ENCODE results near the gene DDX56. TPM values are rescaled to one million over a fixed set of nuclear protein-coding genes. Genes with fewer than 3 reads are reported as not detected.
A peak's percentile ranks its signal among the peaks of the same experiment; 100 is the strongest.

DDX56 gene
- total and polyA plus RNA-seq, 2 of the 4 experiments (the other 2 are of a cell fraction), result 59.4 to 67.7 TPM

DNA sequence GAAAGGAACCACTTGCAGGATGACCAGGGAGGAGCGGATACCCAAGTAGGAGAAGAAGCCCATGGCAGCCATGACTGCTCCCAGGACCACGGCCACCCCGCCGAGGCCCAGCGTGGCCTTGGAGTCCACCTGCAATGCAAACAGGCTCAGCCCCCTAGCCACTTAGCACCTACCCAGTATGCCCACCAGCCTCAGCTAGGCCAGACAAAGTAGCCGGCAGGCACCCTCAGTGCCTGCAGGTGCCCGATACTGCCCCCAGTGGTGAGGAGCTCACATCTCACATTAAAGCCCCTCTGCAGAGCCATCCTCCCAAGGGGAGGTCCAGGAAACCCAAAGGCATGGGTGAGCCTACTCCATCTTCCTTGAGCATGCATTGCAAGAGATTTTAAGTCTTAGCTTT is 39.2 kb downstream of the DDX56 start:
- Histone ChIP-seq H2BK5ac (ENCODE audit: low read depth, low read length, poor library complexity, severe bottlenecking) (no peak overlapping the region), H3K9ac (ENCODE audit: low read depth, low read length) (no peak overlapping the region), H3K23ac (ENCODE audit: low read depth, low read length) (no peak overlapping the region), H2BK20ac (ENCODE audit: low read depth, low read length) (no peak overlapping the region; the same call in 1 of the 2 replicates), H4K20me1 (ENCODE audit: insufficient read depth, low read length) (no peaks in the 10 kb centered on the region), H2BK15ac (ENCODE audit: low read depth, low read length) (no peak overlapping the region), H2BK120ac (ENCODE audit: low read depth, low read length) (no peak overlapping the region), H3K27ac (ENCODE audit: insufficient read depth, low read length) (peak overlapping the region; percentile 40; the same call in 1 of the 2 replicates), H3K9me3 (ENCODE audit: control insufficient read depth, insufficient read depth, low read length) (no peaks in the 10 kb centered on the region), H3K27me3 (ENCODE audit: control insufficient read depth, insufficient read depth, low read length) (no peaks in the 10 kb centered on the region), H3K18ac (ENCODE audit: low read depth, low read length) (no peak overlapping the region; the same call in 1 of the 2 replicates), H4K91ac (ENCODE audit: insufficient read depth, low read depth, low read length) (no peak overlapping the region; the same call in 1 of the 2 replicates), H3K9me1 (ENCODE audit: insufficient read depth, low read length) (peaks cover 16% of the 10 kb centered on the region), H2AFZ (replicated peaks; ENCODE audit: low read length, poor library complexity) (peak overlapping the region; percentile 0), H3K4me3 (ENCODE audit: insufficient read depth, low read depth, low read length) (no peak overlapping the region), H3K14ac (replicated peaks; ENCODE audit: low read depth, low read length) (no peak overlapping the region), H4K5ac (ENCODE audit: low read depth, low read length) (peak overlapping the region; percentile 4; the same call in 1 of the 2 replicates), H2AK5ac (ENCODE audit: low read depth, low read length) (no peak overlapping the region), H3K36me3 (ENCODE audit: control insufficient read depth, insufficient read depth, low read length) (no peaks in the 10 kb centered on the region), H3K56ac (ENCODE audit: extremely low read depth, insufficient read depth, low read length) (no peak overlapping the region), H2AK9ac (replicated peaks; ENCODE audit: low read depth, low read length, poor library complexity) (no peak overlapping the region), H4K8ac (ENCODE audit: low read depth in 2 of 2, low read length in 2 of 2) (peak overlapping the region in 1 of 2 experiments; percentile 8; a peak in 1 of 4 replicates), H3K4me1 (ENCODE audit: control insufficient read depth, insufficient read depth, low read length) (peaks cover 16% of the 10 kb centered on the region), H3K79me1 (ENCODE audit: low read depth in 1 of 2, low read length in 2 of 2) (no peaks in the 10 kb centered on the region), H3K4me2 (ENCODE audit: low read depth, low read length) (peak overlapping the region; percentile 68), H3K4ac (ENCODE audit: low read depth, low read length) (no peak overlapping the region)
- WGBS, 2 experiments (ENCODE audit: extremely low coverage in 2 of 2, insufficient read length in 1 of 2), result 47% methylated on average over 5 of the region's 7 CpGs; no CpG with 5 or more reads in 1 of the 2 experiments
- DNase-seq (no peak), ATAC-seq (ENCODE audit: low read depth) (peak; percentile 36; the same call in 1 of the 2 replicates)
- ChIA-PET POLR2A (ENCODE audit: unreplicated experiment) (no interaction called here), CTCF (interaction anchor here (0.5 to 1.5 kb wide), 5 partner anchors 8 to 23 kb away, joined by 3 to 4 read pairs (median 4); no protein-coding TSS in a partner anchor)
- in situ Hi-C loops (cut with MboI; ENCODE audit: low sequenced_read_pairs) (no loop called here), intact Hi-C loops (cut with micrococcal nuclease) (no loop called here), dilution Hi-C loops (cut with HindIII; ENCODE audit: low sequenced_read_pairs, unreplicated experiment) (no loop called here)
- TF ChIP-seq RAD21 (IDR thresholded peaks at IDR 0.05; ENCODE audit: low read length) (peak; percentile 23; the same call in 1 of the 2 replicates), NFE2L2 (IDR thresholded peaks at IDR 0.05; ENCODE audit: low read depth, low read length) (no peak), POLR2A (IDR thresholded peaks at IDR 0.05; ENCODE audit: low read depth, low read length) (no peak), FOS (IDR thresholded peaks at IDR 0.05; ENCODE audit: low read depth, low read length) (no peak), MAFK (IDR thresholded peaks at IDR 0.05; ENCODE audit: low read depth, low read length) (no peak)
- TF ChIP-seq, protein P1, sequence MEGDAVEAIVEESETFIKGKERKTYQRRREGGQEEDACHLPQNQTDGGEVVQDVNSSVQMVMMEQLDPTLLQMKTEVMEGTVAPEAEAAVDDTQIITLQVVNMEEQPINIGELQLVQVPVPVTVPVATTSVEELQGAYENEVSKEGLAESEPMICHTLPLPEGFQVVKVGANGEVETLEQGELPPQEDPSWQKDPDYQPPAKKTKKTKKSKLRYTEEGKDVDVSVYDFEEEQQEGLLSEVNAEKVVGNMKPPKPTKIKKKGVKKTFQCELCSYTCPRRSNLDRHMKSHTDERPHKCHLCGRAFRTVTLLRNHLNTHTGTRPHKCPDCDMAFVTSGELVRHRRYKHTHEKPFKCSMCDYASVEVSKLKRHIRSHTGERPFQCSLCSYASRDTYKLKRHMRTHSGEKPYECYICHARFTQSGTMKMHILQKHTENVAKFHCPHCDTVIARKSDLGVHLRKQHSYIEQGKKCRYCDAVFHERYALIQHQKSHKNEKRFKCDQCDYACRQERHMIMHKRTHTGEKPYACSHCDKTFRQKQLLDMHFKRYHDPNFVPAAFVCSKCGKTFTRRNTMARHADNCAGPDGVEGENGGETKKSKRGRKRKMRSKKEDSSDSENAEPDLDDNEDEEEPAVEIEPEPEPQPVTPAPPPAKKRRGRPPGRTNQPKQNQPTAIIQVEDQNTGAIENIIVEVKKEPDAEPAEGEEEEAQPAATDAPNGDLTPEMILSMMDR (conservative IDR thresholded peaks at IDR 0.05; ENCODE audit: low read depth, low read length), result peak; percentile 36; the same call in 1 of the 2 replicates
- no TSS peak for BruUV-seq (replicated peaks)
